ENCODE measurements around the gene WNT5B.

- no peak for TF ChIP-seq CTCF (IDR thresholded peaks at IDR 0.05; ENCODE audit: low read depth, low read length, missing input control)
- no peak for TF ChIP-seq EGR1 (IDR thresholded peaks at IDR 0.05; ENCODE audit: low read depth in 2 of 2)
- TF ChIP-seq YY1 (IDR thresholded peaks at IDR 0.05), result no peak
- TF ChIP-seq FOXA1 (IDR thresholded peaks at IDR 0.05), result no peak
- no peak for TF ChIP-seq ZBTB33 (IDR thresholded peaks at IDR 0.05)
- TF ChIP-seq HNF4G (IDR thresholded peaks at IDR 0.05), result no peak
- no peak for TF ChIP-seq TAF1 (conservative IDR thresholded peaks at IDR 0.05)
Measured at GRCh38 chr12:1619159-1619558, 9.9 kb upstream of the WNT5B start.
